22Rv1 (cell line): ENCODE data around the gene MAP6.

Experiments used
- H3K27ac ChIP-seq: fragments of 450-650 bp; 2 replicates; pipeline ENCODE4 v1.5.1; 2017
- CTCF ChIP-seq: fragments of 450-650 bp; IDR thresholded peaks from 2 replicates; pipeline ENCODE4 v1.5.1; 2017; ENCODE audit warnings: mild to moderate bottlenecking
- ZFX ChIP-seq: fragments of 450-650 bp; IDR thresholded peaks from 2 replicates; pipeline ENCODE4 v1.6.1; 2017; ENCODE audit warnings: antibody characterized with exemption, borderline replicate concordance

Gene MAP6

GRCh38 chr11:75615751-75616150, 53.1 kb downstream of the MAP6 start:
- TF ChIP-seq CTCF (no peak), ZFX (no peak)
- no peak overlapping the region for H3K27ac ChIP-seq

DNA sequence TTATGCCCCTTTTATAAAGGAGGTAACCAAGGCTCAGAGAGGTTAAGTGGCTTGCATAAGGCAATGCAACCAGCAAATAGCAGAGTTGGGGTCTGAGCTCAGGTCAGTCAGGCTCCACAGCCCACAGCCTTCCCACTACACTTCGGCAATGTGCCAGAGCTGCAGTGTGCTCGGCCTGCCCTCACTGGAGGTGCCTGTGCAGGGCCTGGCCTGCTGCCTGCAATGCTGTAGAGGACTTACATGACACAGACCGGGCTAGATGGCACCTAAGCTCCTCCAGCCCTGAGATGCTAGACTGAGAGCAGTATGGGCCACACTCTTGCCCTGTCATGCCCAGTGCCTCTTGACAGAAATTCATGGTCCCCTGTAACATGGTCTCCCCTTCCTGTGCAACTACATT, 57.0 kb downstream of the MAP6 start:
- no peak for TF ChIP-seq ZFX
- H3K27ac ChIP-seq, result no peak overlapping the region

DNA sequence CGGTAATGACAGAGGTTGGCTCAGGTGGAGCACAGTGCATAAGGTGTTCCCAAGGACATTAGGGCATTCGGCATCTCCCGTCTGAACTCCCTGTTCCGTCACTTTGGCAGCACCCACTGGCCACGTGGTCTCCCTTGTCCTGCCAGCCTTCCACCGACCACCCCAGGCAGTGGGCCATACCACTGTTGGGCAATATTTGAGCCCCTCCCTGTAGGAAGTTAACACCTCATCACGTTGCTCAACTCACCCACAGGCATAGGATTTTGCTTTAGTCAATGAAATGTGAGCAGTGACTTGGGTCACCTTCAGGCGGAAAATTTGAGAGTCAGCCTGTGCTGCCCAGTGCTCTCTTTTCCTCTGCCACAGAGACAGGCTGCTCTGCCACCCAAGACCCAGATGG, 62.7 kb downstream of the MAP6 start:
- no peak overlapping the region for H3K27ac ChIP-seq
- TF ChIP-seq CTCF (no peak), ZFX (no peak)

- TF ChIP-seq ZFX (no peak), CTCF (no peak)
- H3K27ac ChIP-seq, result no peak overlapping the region
Observed at GRCh38 chr11:75603791-75604736, 64.8 kb downstream of the MAP6 start.

GRCh38 chr11:75602951-75603350, 65.9 kb downstream of the MAP6 start:
- no peak for TF ChIP-seq ZFX
- H3K27ac ChIP-seq, result no peak overlapping the region

- TF ChIP-seq ZFX, result no peak
- TF ChIP-seq CTCF, result no peak
- no peak overlapping the region for H3K27ac ChIP-seq
Observed at GRCh38 chr11:75601494-75601893, 67.3 kb downstream of the MAP6 start.

DNA sequence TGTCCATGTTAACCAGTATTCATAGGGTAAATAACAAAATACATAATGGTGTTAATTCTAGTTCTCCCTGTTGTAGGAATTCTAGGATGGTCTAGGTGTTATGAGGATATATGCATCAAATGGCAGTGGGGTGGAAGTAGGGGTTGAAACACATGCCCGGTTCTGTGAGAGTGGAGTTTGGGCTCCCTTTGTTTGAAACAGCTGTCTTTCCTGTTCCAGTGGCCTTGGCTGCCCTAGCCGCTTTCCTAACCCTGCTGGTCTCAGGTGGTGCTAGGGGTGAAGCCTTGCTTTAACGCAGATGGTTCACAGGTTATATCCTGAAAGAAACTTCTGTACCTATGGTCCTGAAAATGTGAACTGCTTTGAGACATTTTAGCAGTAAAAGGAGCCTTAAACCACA, 68.5 kb downstream of the MAP6 start:
- no peak overlapping the region for H3K27ac ChIP-seq
- TF ChIP-seq CTCF, result no peak
- no peak for TF ChIP-seq ZFX

DNA sequence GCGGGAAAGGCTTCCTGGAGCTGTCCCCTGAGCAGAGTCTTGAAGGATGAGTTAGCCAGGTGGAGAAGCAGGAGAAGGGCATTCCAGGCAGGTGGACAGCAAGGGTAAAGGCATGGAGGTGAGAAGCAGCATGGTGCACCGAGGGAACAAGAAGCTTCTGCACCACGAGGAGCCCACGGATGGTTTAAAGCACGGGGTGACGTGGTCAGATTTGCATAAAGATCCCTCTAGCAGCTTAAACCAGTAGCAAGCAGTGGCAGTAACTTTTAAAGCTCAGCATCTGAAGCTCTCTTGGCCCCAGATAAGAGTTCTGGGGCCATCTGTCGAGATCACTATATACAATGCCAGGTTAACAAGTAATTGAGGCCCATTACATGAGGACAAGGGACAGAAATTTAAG, 69.9 kb downstream of the MAP6 start:
- no peak overlapping the region for H3K27ac ChIP-seq
- TF ChIP-seq ZFX (no peak), CTCF (no peak)
